ENCODE measurements around the gene IGF2BP2. TPM values are rescaled to one million over a fixed set of nuclear protein-coding genes. Genes with fewer than 3 reads are reported as not detected.

Gene IGF2BP2
- total and polyA plus RNA-seq, 2 of the 13 experiments (the other 11 are each of a cell fraction or from before 2014, with no cell fraction given) = 6.5 to 46.0 TPM

DNA sequence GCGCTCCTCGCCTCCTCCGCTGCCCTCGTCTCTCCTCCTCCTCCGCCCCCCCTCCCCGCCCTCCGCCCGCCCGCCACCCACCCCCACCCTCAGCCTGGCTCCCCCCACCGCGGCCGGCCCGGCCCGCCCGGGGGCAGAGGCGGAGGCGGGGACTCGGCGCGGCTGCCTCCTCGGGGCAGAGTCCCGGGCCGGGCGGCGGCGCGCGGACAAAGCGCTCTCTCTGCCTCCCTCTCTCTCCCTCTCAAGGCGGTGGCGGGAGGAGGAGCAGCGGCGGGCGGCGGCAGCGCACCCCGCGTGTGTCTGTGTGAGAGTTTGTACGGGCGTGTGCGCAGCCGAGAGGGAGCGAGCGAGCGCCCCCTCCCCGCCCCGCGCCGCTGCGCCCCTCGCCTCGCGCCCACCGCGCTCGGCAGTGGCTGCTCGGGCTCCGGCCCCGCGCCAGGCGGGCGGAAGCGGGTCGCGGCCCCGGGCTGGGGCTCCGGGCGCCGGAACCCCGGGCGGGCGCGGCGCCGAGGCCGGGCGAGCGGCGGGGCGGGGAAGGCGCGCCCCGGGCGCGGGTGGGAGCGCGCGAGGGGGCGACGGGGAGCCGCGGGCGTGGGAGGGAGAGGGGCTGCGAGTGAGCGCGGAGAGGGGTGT lies at the start of gene IGF2BP2 (continued):
- TF ChIP-seq MTA3 (CRISPR knock-in tag; IDR thresholded peaks at IDR 0.05) (no peak), HMG20A (CRISPR knock-in tag; IDR thresholded peaks at IDR 0.05; ENCODE audit: borderline replicate concordance) (no peak), SNRNP70 (IDR thresholded peaks at IDR 0.05; ENCODE audit: low read depth, low read length) (no peak), MBD4 (IDR thresholded peaks at IDR 0.05; ENCODE audit: borderline replicate concordance, low read length) (no peak), ZNF549 (CRISPR knock-in tag; IDR thresholded peaks at IDR 0.05) (no peak), ZNF367 (CRISPR knock-in tag; IDR thresholded peaks at IDR 0.05; ENCODE audit: borderline replicate concordance) (no peak), ZNF317 (CRISPR knock-in tag; IDR thresholded peaks at IDR 0.05) (no peak), ZFAT (CRISPR knock-in tag; conservative IDR thresholded peaks at IDR 0.05) (no peak), RBFOX2 (IDR thresholded peaks at IDR 0.05; ENCODE audit: low read depth, low read length) (0 out of 2 replicates have a peak, but pooled peaks have one; percentile 53), KMT2B (CRISPR knock-in tag; IDR thresholded peaks at IDR 0.05) (no peak), RFXANK (CRISPR knock-in tag; IDR thresholded peaks at IDR 0.05) (no peak), ZFY (CRISPR knock-in tag; IDR thresholded peaks at IDR 0.05) (no peak; the same call in none of the 2 replicates), ATF7 (IDR thresholded peaks at IDR 0.05) (no peak), ATF7 (CRISPR knock-in tag; IDR thresholded peaks at IDR 0.05) (no peak), BRCA1 (CRISPR knock-in tag; IDR thresholded peaks at IDR 0.05) (no peak), TAF1 (CRISPR knock-in tag; IDR thresholded peaks at IDR 0.05) (peak; percentile 51; the same call in 1 of the 2 replicates), SP140L (CRISPR knock-in tag; IDR thresholded peaks at IDR 0.05; ENCODE audit: borderline replicate concordance) (no peak), PHB2 (IDR thresholded peaks at IDR 0.05; ENCODE audit: partially characterized antibody) (no peak), ASH2L (IDR thresholded peaks at IDR 0.05; ENCODE audit: insufficient read length, low read depth, low read length) (peak; percentile 7), ZNF160 (CRISPR knock-in tag; IDR thresholded peaks at IDR 0.05) (no peak)
- TF ChIP-seq, protein P1, sequence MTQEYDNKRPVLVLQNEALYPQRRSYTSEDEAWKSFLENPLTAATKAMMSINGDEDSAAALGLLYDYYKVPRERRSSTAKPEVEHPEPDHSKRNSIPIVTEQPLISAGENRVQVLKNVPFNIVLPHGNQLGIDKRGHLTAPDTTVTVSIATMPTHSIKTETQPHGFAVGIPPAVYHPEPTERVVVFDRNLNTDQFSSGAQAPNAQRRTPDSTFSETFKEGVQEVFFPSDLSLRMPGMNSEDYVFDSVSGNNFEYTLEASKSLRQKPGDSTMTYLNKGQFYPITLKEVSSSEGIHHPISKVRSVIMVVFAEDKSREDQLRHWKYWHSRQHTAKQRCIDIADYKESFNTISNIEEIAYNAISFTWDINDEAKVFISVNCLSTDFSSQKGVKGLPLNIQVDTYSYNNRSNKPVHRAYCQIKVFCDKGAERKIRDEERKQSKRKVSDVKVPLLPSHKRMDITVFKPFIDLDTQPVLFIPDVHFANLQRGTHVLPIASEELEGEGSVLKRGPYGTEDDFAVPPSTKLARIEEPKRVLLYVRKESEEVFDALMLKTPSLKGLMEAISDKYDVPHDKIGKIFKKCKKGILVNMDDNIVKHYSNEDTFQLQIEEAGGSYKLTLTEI (CRISPR knock-in tag; conservative IDR thresholded peaks at IDR 0.05) = no peak
- TF ChIP-seq, protein P2, sequence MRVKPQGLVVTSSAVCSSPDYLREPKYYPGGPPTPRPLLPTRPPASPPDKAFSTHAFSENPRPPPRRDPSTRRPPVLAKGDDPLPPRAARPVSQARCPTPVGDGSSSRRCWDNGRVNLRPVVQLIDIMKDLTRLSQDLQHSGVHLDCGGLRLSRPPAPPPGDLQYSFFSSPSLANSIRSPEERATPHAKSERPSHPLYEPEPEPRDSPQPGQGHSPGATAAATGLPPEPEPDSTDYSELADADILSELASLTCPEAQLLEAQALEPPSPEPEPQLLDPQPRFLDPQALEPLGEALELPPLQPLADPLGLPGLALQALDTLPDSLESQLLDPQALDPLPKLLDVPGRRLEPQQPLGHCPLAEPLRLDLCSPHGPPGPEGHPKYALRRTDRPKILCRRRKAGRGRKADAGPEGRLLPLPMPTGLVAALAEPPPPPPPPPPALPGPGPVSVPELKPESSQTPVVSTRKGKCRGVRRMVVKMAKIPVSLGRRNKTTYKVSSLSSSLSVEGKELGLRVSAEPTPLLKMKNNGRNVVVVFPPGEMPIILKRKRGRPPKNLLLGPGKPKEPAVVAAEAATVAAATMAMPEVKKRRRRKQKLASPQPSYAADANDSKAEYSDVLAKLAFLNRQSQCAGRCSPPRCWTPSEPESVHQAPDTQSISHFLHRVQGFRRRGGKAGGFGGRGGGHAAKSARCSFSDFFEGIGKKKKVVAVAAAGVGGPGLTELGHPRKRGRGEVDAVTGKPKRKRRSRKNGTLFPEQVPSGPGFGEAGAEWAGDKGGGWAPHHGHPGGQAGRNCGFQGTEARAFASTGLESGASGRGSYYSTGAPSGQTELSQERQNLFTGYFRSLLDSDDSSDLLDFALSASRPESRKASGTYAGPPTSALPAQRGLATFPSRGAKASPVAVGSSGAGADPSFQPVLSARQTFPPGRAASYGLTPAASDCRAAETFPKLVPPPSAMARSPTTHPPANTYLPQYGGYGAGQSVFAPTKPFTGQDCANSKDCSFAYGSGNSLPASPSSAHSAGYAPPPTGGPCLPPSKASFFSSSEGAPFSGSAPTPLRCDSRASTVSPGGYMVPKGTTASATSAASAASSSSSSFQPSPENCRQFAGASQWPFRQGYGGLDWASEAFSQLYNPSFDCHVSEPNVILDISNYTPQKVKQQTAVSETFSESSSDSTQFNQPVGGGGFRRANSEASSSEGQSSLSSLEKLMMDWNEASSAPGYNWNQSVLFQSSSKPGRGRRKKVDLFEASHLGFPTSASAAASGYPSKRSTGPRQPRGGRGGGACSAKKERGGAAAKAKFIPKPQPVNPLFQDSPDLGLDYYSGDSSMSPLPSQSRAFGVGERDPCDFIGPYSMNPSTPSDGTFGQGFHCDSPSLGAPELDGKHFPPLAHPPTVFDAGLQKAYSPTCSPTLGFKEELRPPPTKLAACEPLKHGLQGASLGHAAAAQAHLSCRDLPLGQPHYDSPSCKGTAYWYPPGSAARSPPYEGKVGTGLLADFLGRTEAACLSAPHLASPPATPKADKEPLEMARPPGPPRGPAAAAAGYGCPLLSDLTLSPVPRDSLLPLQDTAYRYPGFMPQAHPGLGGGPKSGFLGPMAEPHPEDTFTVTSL (CRISPR knock-in tag; IDR thresholded peaks at IDR 0.05; ENCODE audit: borderline replicate concordance) = no peak
- TF ChIP-seq, protein P3, sequence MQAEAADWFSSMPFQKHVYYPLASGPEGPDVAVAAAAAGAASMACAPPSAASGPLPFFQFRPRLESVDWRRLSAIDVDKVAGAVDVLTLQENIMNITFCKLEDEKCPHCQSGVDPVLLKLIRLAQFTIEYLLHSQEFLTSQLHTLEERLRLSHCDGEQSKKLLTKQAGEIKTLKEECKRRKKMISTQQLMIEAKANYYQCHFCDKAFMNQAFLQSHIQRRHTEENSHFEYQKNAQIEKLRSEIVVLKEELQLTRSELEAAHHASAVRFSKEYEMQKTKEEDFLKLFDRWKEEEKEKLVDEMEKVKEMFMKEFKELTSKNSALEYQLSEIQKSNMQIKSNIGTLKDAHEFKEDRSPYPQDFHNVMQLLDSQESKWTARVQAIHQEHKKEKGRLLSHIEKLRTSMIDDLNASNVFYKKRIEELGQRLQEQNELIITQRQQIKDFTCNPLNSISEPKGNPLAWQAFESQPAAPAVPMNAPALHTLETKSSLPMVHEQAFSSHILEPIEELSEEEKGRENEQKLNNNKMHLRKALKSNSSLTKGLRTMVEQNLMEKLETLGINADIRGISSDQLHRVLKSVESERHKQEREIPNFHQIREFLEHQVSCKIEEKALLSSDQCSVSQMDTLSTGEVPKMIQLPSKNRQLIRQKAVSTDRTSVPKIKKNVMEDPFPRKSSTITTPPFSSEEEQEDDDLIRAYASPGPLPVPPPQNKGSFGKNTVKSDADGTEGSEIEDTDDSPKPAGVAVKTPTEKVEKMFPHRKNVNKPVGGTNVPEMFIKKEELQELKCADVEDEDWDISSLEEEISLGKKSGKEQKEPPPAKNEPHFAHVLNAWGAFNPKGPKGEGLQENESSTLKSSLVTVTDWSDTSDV (CRISPR knock-in tag; IDR thresholded peaks at IDR 0.05) = no peak
